Midbrain (tissue), 1 donor: ENCODE measurements around the gene ME2.
"Not testable (repeated sequence)": the region's sequence is repeated elsewhere in the genome, so short reads cannot be mapped to it uniquely, and the experiment has no call there.

Source experiments
- DNase-seq: peaks from one replicate; lab custom pipeline; 2025; lab: John Stamatoyannopoulos, UW

ME2 gene

GRCh38 chr18:50973367-50974126 is 94.6 kb downstream of the ME2 start:
- DNase-seq: no peak

- no peak for DNase-seq
Observed at GRCh38 chr18:50977037-50977760, 98.3 kb downstream of the ME2 start.

GRCh38 chr18:50981381-50981780 is 102.5 kb downstream of the ME2 start:
- no peak for DNase-seq

- DNase-seq: no peak
Observed at GRCh38 chr18:50982086-50982801, 103.3 kb downstream of the ME2 start.

GRCh38 chr18:50982802-50983179 is 103.9 kb downstream of the ME2 start:
- DNase-seq: no peak

- DNase-seq: no peak
Observed at GRCh38 chr18:50986360-50987087, 107.6 kb downstream of the ME2 start.

GRCh38 chr18:50987261-50987660 is 108.3 kb downstream of the ME2 start:
- no peak for DNase-seq

- DNase-seq: no peak
Observed at GRCh38 chr18:50989711-50990110, 110.8 kb downstream of the ME2 start.

- no peak for DNase-seq
Observed at GRCh38 chr18:50992351-50992762, 113.4 kb downstream of the ME2 start.

GRCh38 chr18:50994031-50994430 is 115.1 kb downstream of the ME2 start:
- no peak for DNase-seq

- DNase-seq: not testable (repeated sequence)
Observed at GRCh38 chr18:51003174-51003573, 124.3 kb downstream of the ME2 start.
